RWPE2 (cell line): ENCODE data around the gene ZMYND10.

Source experiments
- ATAC-seq: fragments of 200-7000 bp; cut with Tn5 transposase; 3 replicates; pipeline ENCODE4 v1.9.1; 2021; ENCODE audit warnings: low read depth
- DNase-seq: peaks from one replicate; pipeline ENCODE4 v3.0.0-alpha.2; 2020; ENCODE audit warnings: low spot score
- H3K27ac ChIP-seq: fragments of 450-650 bp; 2 replicates; pipeline ENCODE4 v1.5.1; 2017; ENCODE audit warnings: mild to moderate bottlenecking; ENCODE audit not compliant: poor library complexity, severe bottlenecking
- H3K27me3 ChIP-seq: fragments of 250-450 bp; sonication (Bioruptor Pico); 2 replicates; pipeline ENCODE4 v1.5.1; 2021; ENCODE audit warnings: mild to moderate bottlenecking, moderate library complexity; ENCODE audit not compliant: insufficient read depth, poor library complexity, severe bottlenecking
- H3K36me3 ChIP-seq: fragments of 250-450 bp; sonication (Bioruptor Pico); 2 replicates; pipeline ENCODE4 v1.5.1; 2020; ENCODE audit warnings: low read depth, mild to moderate bottlenecking, moderate library complexity
- H3K4me1 ChIP-seq: fragments of 250-450 bp; sonication (Bioruptor Pico); 2 replicates; pipeline ENCODE4 v1.5.1; 2021; ENCODE audit warnings: mild to moderate bottlenecking, moderate library complexity; ENCODE audit not compliant: insufficient read depth, poor library complexity, severe bottlenecking
- H3K4me3 ChIP-seq: fragments of 250-450 bp; sonication (Bioruptor Pico); 2 replicates; pipeline ENCODE4 v1.5.1; 2021; ENCODE audit warnings: mild to moderate bottlenecking, moderate library complexity; ENCODE audit not compliant: severe bottlenecking
- H3K9me3 ChIP-seq: fragments of 250-450 bp; sonication (Bioruptor Pico); 2 replicates; pipeline ENCODE4 v1.5.1; 2021; ENCODE audit warnings: mild to moderate bottlenecking, moderate library complexity; ENCODE audit not compliant: severe bottlenecking
- CTCF ChIP-seq: fragments of 450-650 bp; IDR thresholded peaks from one replicate; pipeline ENCODE4 v1.5.1; 2017; ENCODE audit warnings: mild to moderate bottlenecking, moderate library complexity; ENCODE audit not compliant: poor library complexity, severe bottlenecking

The ZMYND10 gene

GRCh38 chr3:50345586-50346234 is at the start of gene ZMYND10:
Gene ZMYND10 (minus strand): TSS chr3:50345732. CDS start chr3:50345579, 153 bp downstream.
- H3K27ac ChIP-seq: no peak within 1 kb of the TSS
- DNase-seq: no peak

GRCh38 chr3:50393061-50393460 is 47.5 kb upstream of the ZMYND10 start:
- no peak overlapping the region for H3K4me3 ChIP-seq
- H3K4me1 ChIP-seq: no peaks in the 10 kb centered on the region
- no peak for TF ChIP-seq CTCF
- H3K27me3 ChIP-seq: no peaks in the 10 kb centered on the region
- ATAC-seq (no peak), DNase-seq (no peak)
- H3K36me3 ChIP-seq: no peaks in the 10 kb centered on the region
- no peak overlapping the region for H3K27ac ChIP-seq
- no peaks in the 10 kb centered on the region for H3K9me3 ChIP-seq

More at GRCh38 chr3:50345586-50346234, at the start of gene ZMYND10:
- peak; percentile 48 for ATAC-seq
- Histone ChIP-seq H3K4me3 (peak within 1 kb of the TSS; percentile 16), H3K36me3 (peaks cover 5% of the 10 kb centered on the region; the same call in 1 of the 2 replicates), H3K4me1 (peaks cover 3% of the 10 kb centered on the region), H3K9me3 (no peaks in the 10 kb centered on the region), H3K27me3 (no peaks in the 10 kb centered on the region)
- no peak for TF ChIP-seq CTCF

- Histone ChIP-seq H3K27me3 (no peaks in the 10 kb centered on the region), H3K4me3 (no peak overlapping the region), H3K9me3 (no peaks in the 10 kb centered on the region), H3K36me3 (no peaks in the 10 kb centered on the region), H3K4me1 (no peaks in the 10 kb centered on the region), H3K27ac (no peak overlapping the region)
- DNase-seq: no peak
- no peak for ATAC-seq
- TF ChIP-seq CTCF: no peak
Measured at GRCh38 chr3:50392101-50392715, 46.7 kb upstream of the ZMYND10 start.

GRCh38 chr3:50390508-50391224 is 45.1 kb upstream of the ZMYND10 start:
- ATAC-seq (peak; percentile 53), DNase-seq (no peak)
- Histone ChIP-seq H3K27me3 (no peaks in the 10 kb centered on the region), H3K4me3 (no peak overlapping the region), H3K27ac (no peak overlapping the region), H3K4me1 (no peaks in the 10 kb centered on the region), H3K9me3 (no peaks in the 10 kb centered on the region), H3K36me3 (no peaks in the 10 kb centered on the region)
- no peak for TF ChIP-seq CTCF
